AG08396 (cell line): ENCODE measurements around the gene HCRTR1.

Experiments used
- DNase-seq: peaks from one replicate; pipeline ENCODE4 v3.0.0; 2012; ENCODE audit warnings: low spot score, mixed read lengths

HCRTR1 gene

DNA sequence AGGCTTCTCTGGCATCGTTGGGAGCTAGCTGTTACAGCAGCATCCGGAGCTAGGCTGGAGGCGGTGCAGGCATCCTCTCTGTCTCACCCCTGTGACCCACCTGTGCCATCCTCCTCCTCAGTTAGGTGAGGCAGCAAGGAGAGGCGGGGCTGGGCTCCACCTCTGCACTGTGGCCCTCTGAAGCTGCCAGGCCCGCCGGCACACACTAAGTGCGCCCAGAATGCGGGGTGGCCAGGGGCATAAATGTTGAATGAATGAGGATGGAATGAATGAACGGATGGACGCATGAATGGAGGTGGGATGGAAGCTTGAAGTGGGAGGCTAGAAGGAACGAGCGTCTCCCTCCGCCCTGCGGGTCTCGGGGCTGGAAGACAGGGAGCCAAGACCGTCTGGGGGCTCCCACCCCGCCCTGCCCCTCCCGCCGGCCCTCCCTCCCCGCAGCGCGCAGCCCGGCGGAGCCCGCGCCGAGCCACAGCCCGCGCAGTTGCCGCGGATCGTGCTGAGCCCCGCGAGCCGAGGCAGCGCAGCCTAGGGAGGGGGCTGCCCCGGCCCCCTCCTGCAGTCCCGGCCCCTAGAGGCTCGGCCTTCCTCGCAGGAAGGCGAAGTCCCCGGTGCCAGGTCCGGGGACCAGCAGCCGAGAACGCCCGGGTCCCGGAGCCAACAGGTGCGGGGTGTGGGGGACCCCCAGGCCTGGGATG, at the start of gene HCRTR1:
Gene HCRTR1 (plus strand): TSS at position 472 of the 698 bp plus-strand sequence. CDS start 1,504 bp downstream, outside the sequence.
- no peak for DNase-seq

DNA sequence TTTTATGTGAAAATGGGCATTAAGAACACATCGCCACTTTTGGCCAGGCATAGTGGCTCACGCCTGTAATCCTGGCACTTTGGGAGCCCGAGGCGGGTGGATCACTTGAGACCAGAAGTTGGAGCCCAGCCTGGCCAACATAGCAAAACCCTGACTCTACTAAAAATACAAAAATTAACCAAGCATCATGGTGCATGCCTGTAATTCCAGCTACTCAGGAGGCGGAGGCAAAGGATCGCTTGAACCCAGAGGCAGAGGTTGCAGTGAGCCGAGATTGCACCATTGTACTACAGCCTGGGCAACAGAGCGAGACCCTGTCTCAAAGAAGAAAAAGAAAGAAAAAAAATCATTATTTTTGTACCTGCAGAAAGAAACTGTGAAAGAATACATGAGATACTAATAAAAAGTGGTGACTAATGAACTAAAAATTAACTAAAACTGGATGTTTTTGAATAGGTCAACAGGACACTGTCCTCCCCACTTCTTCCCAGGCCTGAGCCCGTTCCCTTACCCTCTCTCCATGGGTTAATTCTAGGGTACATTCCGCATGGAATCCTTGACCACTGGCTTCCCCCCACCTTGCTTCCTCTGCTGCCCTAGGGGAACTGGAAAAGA, 49.4 kb upstream of the HCRTR1 start:
- no peak for DNase-seq

DNA sequence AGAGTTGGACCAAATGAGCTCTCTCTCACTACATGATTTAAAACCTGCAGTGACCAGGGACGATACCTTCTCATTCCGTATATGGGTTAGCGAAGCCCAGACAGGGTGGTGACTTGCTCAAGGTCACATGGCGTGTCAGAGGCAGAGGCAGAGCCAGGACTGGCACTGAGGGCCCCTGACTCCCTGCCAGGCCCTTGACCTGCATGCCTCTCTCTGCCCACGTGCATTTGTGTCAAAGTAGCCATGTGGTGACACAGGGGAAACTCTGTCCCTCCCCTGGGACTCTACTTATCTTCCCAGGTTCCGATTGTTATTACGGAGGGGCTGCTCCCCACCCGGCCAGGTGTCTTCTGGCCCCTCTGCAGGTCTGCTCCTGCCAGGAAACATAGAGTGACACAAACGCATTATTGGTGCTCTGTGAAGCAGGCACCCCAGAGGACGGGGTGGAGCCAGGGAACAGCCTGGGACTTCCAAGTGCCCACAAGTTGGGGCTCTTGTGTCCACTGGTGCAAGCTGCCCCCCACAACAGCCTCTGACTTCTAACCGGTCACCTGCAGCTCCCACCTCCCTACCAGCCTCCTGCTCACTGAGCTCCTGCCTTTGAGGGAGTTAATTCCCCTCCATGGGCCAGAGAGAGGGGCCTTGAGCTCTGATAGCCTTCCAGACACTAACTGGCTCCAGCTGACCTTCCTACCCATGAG, 48.4 kb upstream of the HCRTR1 start:
- no peak for DNase-seq

DNA sequence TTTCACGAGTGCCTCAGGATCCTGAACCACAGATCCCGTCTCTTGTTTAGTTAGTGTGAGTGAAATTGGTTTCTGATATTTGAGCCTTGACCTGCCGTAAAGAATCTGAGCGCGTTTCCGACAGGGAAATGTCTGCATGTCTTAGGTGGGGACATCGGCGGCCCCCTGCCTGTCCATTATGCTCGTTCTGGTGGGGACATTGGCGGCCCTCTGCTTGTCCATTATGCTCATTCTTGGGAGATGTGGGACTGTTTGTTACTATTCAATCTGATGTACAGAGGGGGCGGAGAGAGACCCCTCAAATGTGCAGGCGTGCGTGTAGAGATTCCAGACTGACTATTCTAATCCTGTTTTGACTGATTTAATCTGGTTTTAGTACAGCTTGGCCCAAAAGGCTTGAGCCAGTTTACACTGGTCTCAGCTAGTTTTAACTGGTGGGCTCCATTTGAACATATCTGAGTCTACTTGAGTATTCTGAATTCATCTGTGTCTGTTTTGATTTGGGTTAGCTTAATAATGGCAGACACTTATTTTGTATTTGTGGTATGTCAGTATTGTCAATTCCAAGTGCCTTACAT, 47.8 kb upstream of the HCRTR1 start:
- DNase-seq: no peak

DNA sequence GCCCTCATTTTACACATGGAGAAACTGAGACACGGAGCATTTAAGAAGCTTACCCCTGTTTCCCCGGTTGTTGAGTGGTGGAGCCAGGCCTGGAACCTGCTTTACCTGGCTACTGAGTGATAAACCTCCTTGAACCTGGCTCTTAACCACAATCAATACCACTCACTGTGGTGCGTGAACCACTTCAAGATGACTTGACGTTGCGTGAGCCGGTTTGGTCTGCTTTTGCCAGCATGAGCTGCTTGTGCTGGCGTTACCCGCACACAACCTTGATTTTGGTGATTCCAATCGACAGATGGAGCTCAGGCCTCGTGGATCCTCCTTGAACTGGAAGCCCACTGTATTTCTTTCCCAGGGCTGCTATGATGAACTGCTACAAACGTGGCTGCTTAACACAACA, 47.3 kb upstream of the HCRTR1 start:
- DNase-seq: no peak

DNA sequence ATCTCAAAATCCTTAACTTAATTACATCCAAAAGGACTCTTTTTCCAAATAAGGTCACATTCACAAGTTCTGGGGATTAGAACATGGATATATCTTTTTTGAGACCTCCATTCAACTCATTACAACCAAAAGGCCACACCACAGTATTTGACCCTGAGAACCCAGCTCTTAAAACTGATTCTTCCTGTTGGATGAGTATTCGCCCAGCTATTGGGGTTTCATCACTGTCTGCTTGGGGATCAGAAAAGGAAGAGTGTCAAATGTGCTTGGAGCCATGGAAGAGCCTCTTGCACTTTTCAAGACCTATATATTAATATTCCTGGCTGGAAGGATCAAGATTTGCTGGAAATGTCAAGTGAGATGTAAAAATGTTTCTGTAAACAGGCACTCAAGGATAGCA, 46.6 kb upstream of the HCRTR1 start:
- no peak for DNase-seq

DNA sequence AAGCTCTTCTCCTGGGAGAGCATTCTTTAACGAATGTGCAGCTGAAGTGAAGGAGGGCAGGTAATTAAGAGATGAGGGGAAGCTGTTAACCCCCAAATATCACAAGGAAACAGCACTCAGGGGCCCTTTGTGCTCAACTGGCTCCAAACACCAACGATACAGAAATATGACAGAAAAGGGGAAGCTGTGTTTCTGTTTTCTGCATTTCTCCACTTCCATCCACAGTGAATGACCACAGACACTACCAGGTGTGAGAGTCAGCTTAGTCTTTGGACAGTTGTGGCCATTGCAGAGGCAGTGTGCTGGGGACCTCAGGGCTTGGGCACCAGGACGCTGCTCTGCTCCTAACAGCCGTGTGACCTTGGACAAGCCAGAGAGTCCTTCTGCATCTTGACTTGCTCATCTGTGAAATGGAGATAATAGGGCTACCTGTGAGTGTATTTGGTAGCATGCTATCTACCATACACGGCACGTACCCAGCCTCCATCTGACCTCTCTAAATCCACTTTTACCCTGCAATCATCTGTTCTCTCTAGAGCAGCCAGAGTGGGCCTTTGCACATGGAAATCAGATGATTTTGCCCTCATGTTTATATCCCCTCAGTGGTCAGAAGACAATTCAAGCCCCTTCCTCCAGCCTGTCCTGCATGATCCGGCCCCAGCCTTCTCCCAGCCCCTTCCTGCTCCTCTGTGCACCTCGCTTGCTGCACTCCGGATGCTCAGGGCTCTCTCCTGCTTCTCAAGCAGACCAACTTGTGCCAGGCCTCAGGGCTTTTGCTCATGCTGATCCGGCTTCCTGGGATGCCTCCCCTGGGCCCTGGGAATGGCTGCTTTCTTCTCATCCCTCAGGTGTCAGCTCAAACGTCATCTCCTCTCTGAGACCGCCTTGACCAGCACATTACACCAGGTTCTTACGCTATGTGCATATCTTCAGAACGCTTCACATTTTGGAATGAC, 45.9 kb upstream of the HCRTR1 start:
- DNase-seq: no peak

DNA sequence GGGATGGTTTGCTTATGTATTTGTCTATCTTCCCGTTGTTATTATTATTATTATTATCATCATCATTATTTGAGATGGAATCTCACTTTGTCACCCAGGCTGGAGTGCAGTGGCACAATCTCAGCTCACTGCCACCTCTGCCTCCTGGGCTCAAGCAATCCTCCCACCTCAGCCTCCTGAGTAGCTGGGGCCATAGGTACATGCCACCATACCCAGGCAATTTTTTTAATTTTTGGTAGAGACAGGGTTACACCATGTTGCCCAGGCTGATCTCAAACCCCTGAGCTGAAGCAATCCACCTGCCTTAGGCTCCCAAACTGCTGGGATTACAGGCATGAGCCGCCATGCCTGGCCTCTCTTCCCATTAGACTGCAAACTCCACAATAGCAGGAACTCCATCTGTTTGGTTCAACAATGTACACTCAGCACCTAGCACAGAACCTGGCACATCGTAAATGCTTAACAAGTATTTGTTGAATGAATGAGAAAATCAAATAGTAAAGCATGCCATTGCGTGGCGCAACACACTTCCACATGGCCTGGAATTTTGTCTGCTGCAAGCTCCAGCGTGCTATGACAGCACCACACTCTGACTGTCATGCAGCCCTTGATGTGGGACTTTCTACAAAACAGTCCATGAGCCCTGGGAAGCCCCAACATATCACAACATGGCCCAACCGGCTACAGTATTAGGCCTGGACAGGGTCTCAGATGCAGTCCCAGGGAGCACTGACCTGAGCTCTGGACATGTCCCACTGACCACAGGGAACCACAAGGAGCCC, 45.0 kb upstream of the HCRTR1 start:
- no peak for DNase-seq

DNA sequence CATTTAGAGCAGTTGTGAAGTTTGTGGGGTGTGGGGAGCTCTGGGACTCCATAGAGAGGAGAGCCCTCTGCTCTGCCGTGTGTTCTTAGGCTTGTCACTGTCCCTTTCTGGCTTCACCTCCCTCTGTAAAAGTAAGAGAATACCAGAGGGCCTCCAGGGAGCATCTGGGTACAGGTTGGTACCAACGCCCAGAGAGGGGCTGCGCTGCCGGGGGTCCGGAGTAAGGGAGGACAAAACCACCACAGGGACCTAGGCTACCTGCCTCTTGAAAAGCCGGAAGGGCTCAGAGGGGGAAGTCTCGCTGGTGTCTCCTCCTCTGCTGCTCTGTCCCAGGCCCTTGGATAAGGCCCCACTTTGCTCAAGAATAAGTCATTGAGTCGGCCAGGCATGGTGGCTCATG, 44.2 kb upstream of the HCRTR1 start:
- no peak for DNase-seq

DNA sequence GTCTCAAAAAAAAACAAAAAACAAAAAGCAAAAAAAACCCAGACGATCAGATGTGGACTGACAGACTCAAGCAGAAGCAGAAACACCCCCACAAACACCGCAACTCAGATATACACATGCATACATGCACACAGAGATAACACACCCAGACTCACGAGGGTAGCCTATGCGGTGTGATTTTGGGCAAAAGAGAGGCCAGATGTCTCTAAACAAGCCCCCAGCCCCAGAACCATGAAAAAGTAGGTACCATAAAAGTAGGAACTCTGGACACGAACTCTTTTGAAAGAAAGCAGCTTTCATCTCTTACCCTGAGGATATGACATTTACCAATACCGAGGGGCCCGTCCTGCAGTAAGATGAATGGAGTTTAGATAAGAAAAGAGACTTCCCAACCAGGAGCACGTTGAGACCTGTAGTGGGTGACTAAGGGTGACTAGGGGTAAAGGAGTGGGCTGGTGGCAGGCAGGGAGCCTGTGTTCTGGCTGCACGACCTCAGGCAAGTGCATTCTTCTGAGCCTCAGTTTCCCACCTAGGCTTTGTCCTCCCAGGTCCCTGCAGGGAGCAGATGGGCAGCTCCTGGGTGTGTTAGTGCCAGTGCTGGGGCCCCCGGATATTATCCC, 42.6 kb upstream of the HCRTR1 start:
- DNase-seq: no peak

DNA sequence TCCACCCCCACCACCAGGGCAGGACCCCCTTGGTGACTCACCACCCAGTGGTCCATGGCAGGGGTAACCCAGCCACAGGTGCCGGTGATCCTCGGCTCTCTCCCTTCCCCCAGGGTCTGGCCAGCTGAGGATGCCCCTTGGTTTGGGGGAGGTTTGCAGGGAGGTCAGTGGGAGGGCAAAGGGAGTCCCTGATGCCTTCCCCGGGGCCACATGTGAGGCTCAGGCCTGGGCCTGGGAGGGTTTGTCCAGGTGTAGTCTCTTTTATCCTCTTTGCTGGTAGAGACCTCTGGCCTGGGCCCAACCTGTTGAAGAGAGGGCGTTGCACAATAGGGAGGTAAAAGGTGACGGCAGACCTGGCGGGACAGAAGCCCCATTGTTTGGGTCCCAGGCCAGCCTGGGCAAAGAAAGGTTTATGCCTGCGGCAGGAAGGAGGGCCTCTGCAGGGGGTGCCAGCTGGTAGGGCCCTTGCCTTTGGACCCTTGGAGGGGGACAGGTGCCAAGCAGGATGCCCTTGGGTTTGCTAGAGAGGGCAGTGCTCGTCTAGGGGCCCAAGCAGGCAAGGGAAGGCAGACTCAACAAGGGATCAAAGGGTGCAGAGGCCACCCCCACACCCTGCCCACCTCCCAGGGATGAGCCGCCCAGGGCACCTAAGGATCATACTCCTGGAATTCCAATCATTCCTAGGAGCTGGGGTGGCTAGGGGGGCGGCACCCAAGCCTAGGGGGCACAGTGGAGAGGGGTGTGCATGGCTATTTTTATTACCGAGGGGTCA, 41.9 kb upstream of the HCRTR1 start:
- DNase-seq: no peak

DNA sequence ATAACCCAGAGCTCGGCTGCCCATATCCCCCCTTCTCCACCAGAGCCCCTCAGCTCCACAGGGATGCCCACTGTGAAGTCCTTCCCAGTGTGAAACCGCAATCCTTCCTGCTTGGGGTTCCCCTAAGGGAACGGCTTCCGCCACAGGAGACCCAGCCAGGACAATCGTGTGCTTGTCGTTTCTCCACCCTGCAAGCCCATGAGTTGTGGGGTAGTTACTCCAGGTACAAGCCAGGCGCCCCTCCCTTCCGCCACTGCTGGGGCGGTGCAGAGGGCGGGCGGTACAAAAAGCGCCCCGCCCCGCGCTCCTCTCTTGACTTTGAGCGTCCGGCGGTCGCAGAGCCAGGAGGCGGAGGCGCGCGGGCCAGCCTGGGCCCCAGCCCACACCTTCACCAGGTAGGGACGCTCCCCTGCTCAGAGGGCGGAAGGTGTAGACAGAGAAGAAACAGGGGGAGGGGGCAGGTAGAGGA, 41.3 kb upstream of the HCRTR1 start, which contains the start of gene TINAGL1:
Gene TINAGL1 (plus strand): TSS at position 315 of the 469 bp plus-strand sequence. CDS start 634 bp downstream, outside the sequence.
- DNase-seq: no peak

DNA sequence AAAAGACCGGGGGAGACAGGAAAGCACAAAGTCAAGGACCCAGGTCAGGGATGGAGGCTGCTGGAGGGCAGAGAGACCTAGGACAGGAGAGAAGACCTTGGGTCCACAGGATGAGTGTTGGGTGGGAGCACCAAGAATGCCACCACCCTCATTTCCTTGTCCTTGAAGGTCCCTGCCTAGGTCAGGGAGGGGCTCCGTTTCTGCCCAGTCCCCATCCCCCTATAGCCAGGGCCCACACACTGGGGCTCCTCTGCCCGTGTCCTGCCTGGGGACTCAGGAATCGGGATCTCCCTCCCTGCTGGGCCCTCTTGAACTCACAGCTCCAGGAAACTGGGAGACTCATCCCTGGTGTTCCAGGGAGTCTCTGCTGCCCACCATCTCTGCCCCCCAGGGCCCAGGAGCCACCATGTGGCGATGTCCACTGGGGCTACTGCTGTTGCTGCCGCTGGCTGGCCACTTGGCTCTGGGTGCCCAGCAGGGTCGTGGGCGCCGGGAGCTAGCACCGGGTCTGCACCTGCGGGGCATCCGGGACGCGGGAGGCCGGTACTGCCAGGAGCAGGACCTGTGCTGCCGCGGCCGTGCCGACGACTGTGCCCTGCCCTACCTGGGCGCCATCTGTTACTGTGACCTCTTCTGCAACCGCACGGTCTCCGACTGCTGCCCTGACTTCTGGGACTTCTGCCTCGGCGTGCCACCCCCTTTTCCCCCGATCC, 40.6 kb upstream of the HCRTR1 start:
- DNase-seq: no peak

DNA sequence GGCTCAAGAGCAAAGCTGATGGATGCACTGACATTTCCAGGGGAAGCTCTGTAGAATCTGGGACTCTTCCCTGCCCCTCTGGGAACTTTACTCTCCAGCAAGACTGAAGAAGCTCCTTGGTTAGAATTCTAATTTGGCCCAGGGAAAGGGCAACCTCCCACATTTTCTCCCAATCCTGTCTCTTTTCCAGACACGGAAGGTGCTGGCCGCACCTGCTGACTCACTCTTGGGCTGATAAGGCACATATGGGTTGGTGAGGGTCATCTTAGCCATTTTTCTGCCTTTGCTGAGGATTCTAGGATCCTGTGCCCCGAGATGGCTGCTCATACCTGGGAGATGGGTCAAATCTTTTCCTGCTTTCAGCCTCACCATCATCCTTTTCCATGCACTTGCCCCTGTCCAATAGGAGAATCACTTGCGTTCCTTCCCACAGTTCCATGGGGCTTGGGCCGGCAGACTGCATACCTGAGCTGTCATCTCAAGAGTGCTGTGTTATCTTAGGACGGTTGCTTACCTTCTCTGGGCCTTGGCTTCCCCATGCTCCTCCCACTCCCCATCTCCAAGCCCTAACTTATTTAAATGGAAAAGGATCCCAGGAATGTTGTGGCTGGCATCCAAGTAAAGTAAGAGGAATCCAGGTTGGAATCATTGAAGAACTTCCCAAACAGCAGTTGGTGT, 39.8 kb upstream of the HCRTR1 start:
- DNase-seq: no peak

DNA sequence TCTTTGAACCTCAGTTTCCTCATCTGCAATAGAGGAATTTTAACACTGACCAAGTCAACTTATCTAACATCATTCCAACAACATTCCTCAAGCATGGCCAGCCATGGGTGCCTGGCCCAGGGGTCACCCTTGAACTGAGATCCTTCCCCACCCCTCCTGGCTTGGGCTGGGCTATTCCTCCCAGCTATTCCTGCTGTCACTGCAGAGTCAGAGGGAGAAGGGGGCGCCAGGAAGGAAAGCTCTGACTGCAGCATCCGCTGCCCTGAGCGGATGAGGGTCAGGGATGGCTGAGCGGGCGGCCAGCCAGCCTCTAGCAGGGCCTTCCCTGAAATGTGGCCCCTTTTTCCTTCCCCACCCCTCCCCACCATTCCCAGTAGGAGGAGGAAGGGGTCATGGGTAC, 38.1 kb upstream of the HCRTR1 start:
- DNase-seq: no peak

DNA sequence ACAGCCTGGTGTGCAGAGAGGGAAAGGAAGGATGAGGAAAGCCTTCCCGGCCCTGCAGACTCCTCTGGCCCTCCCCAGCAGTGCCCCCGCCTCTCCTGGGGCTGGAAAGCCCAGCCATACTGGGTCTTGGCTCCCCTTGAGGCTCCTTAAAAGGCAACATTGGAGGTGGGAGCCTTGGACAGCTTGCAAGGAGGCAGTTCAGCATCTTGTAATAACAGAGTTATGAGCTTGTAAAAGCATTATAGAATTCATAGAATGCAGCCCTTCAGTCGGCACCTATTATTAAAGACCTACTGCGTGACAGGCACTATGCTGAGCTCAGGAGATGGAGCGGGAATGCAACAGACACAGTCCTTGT, 37.0 kb upstream of the HCRTR1 start:
- no peak for DNase-seq

DNA sequence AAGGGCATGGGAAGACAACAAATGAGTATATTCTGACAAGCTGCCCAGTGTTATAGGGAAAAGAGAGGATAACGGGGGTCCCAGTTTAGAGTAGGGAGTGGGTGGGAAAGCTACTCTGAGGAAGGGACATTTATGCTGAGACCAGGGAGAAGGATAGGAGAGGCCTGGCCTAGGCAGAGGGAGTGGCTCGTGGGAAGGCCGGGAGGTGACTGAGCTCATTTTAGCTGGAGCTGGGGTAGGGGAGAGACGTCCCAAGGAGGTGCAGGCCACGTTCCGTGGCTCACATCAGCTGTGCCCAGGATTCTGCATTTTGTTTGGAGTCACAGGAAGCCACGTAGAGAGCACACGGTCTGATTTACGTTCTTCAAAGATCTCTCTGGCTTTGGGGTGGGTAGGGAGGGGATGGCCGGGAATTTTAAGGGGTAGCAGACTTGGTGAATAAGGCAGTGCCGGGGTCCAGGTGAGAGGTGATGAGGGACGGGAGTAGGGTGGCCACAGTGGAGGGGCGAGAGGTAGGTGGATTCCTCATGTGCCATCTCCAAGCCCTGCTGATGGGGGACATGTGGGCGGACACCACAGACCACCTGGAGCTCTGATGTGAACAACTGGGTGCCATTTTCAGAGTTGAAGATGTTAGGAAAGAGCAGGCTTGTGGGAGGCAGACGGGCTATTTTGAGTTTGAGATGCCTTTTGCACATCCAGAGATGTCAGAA, 36.4 kb upstream of the HCRTR1 start:
- no peak for DNase-seq
